ENCODE data around the gene TMEM229B. TPM values are rescaled to one million over a fixed set of nuclear protein-coding genes. Genes with fewer than 3 reads are reported as not detected.

Gene TMEM229B
- total and polyA plus RNA-seq, 8 donors = 1.9 to 7.5 (median 3.7) TPM

- intact Hi-C loops (cut with DNase I) = no loop called here
- peak overlapping the region in 2 of 4 donors; percentile 16 to 51 for H3K27ac ChIP-seq
- peak in 1 of 6 donors; percentile 48 for DNase-seq
- TF ChIP-seq CTCF (IDR thresholded peaks at IDR 0.05) = no peak
- WGBS, 2 donors = 47% methylated on average over 8 of the region's 8 CpGs
- no peak overlapping the region for H3K4me3 ChIP-seq
- H3K4me1 ChIP-seq = peaks cover 8 to 20% (median 18%) of the 10 kb centered on the region in 3 donors
- no peak for FAIRE-seq
- peak; percentile 33 to 54 (median 50) for ATAC-seq
- H3K36me3 ChIP-seq = no peaks in the 10 kb centered on the region
- H3K9me3 ChIP-seq = no peaks in the 10 kb centered on the region
- H3K27me3 ChIP-seq = no peaks in the 10 kb centered on the region
Observed at GRCh38 chr14:67446371-67447032, 42.0 kb downstream of the TMEM229B start.

- WGBS, 2 donors = 88 to 95% methylated on average over 3 of the region's 3 CpGs
- Histone ChIP-seq H3K27ac (no peak overlapping the region), H3K36me3 (no peaks in the 10 kb centered on the region), H3K4me1 (peaks cover 12 to 40% (median 30%) of the 10 kb centered on the region in 3 donors), H3K9me3 (no peaks in the 10 kb centered on the region), H3K4me3 (no peak overlapping the region), H3K27me3 (no peaks in the 10 kb centered on the region)
- FAIRE-seq = no peak
- no peak for ATAC-seq
- TF ChIP-seq CTCF (IDR thresholded peaks at IDR 0.05) = no peak
- DNase-seq = no peak
- intact Hi-C loops (cut with DNase I) = no loop called here
Observed at GRCh38 chr14:67444395-67444794, 44.1 kb downstream of the TMEM229B start.

- DNase-seq = peak in 4 of 6 donors; percentile 21 to 64 (median 52)
- 45 to 50% methylated on average over 8 of the region's 8 CpGs for WGBS, 2 donors
- Histone ChIP-seq H3K27ac (peak overlapping the region in 3 of 4 donors; percentile 45 to 60 (median 51)), H3K4me1 (peaks cover 12 to 40% (median 30%) of the 10 kb centered on the region in 3 donors), H3K36me3 (no peaks in the 10 kb centered on the region), H3K9me3 (no peaks in the 10 kb centered on the region), H3K27me3 (no peaks in the 10 kb centered on the region), H3K4me3 (no peak overlapping the region)
- no peak for TF ChIP-seq CTCF (IDR thresholded peaks at IDR 0.05)
- FAIRE-seq = no peak
- peak; percentile 64 to 85 (median 73) for ATAC-seq
- intact Hi-C loops (cut with DNase I) = no loop called here
Observed at GRCh38 chr14:67442139-67442906, 46.2 kb downstream of the TMEM229B start.

- no peaks in the 10 kb centered on the region for H3K36me3 ChIP-seq
- intact Hi-C loops (cut with DNase I) = no loop called here
- no peaks in the 10 kb centered on the region for H3K27me3 ChIP-seq
- H3K4me1 ChIP-seq = peaks cover 10 to 34% (median 26%) of the 10 kb centered on the region in 3 donors
- DNase-seq (no peak), FAIRE-seq (no peak), ATAC-seq (peak in 1 of 4 donors; percentile 2)
- peak overlapping the region in 3 of 4 donors; percentile 33 to 72 (median 51) for H3K27ac ChIP-seq
- WGBS, 2 donors = 66 to 72% methylated on average over 8 of the region's 8 CpGs
- no peaks in the 10 kb centered on the region for H3K9me3 ChIP-seq
- no peak for TF ChIP-seq CTCF (IDR thresholded peaks at IDR 0.05)
- no peak overlapping the region for H3K4me3 ChIP-seq
Observed at GRCh38 chr14:67441672-67442071, 46.8 kb downstream of the TMEM229B start.
